Neuronal stem cell (in vitro differentiated cells): ENCODE results near the gene MED15.
A peak's percentile ranks its signal among the peaks of the same experiment; 100 is the strongest.

ENCODE experiments used
- DNase-seq: peaks from one replicate; pipeline ENCODE4 v3.0.0-alpha.2; 2013; ENCODE audit warnings: low spot score
- H2AFZ ChIP-seq: one replicate; pipeline ENCODE4 v1.6.1; 2013; ENCODE audit warnings: mild to moderate bottlenecking, low read length, inconsistent platforms
- H2AK5ac ChIP-seq: 2 replicates; pipeline ENCODE4 v1.6.1; 2013; ENCODE audit warnings: low read depth, mild to moderate bottlenecking, inconsistent platforms, low read length, moderate library complexity, mixed read lengths
- H2BK120ac ChIP-seq: 2 replicates; pipeline ENCODE4 v1.6.1; 2013; ENCODE audit warnings: low read depth, mild to moderate bottlenecking, inconsistent platforms, low read length, moderate library complexity, mixed read lengths
- H2BK12ac ChIP-seq: one replicate; pipeline ENCODE4 v1.6.1; 2013; ENCODE audit warnings: low read length, inconsistent platforms
- H2BK15ac ChIP-seq: 2 replicates; pipeline ENCODE4 v1.6.1; 2013; ENCODE audit warnings: mild to moderate bottlenecking, low read length, inconsistent platforms, mixed read lengths
- H2BK5ac ChIP-seq: one replicate; pipeline ENCODE4 v1.6.1; 2013; ENCODE audit warnings: inconsistent platforms, mild to moderate bottlenecking, low read length, moderate library complexity
- H3K14ac ChIP-seq: one replicate; pipeline ENCODE4 v1.6.1; 2013; ENCODE audit warnings: low read length, inconsistent platforms
- H3K18ac ChIP-seq: 2 replicates; pipeline ENCODE4 v1.6.1; 2013; ENCODE audit warnings: low read length, inconsistent platforms
- H3K23ac ChIP-seq: 2 replicates; pipeline ENCODE4 v1.6.1; 2013; ENCODE audit warnings: low read depth, mild to moderate bottlenecking, mixed read lengths, low read length, inconsistent platforms; ENCODE audit not compliant: poor library complexity
- H3K27ac ChIP-seq: replicated peaks from 3 replicates; pipeline ENCODE4 v1.5.1; 2013; ENCODE audit warnings: low read length, inconsistent platforms
- H3K27me3 ChIP-seq, 3 experiments: 2 replicates each; pipeline ENCODE4 v1.6.1; 2013; ENCODE audit warnings: low read length in 3 of 3, mild to moderate bottlenecking in 2 of 3, inconsistent platforms in 1 of 3, low read depth in 1 of 3, mixed read lengths in 1 of 3, moderate library complexity in 1 of 3; ENCODE audit not compliant: control insufficient read depth in 3 of 3, insufficient read depth in 3 of 3
- H3K36me3 ChIP-seq, 2 donors: replicated peaks in 1 of 2; 2 replicates each; pipeline ENCODE4 v1.6.1; 2013; ENCODE audit warnings: low read length in 2 of 2; ENCODE audit not compliant: control insufficient read depth in 2 of 2, insufficient read depth in 2 of 2
- H3K4ac ChIP-seq: 2 replicates; pipeline ENCODE4 v1.6.1; 2013; ENCODE audit warnings: inconsistent platforms, mild to moderate bottlenecking, low read length, moderate library complexity
- H3K4me1 ChIP-seq, 2 donors: 1 replicate in 1 of 2; 2 replicates in 1 of 2; pipeline ENCODE4 v1.6.1; 2013; ENCODE audit warnings: low read length in 2 of 2, low read depth in 1 of 2; ENCODE audit not compliant: control insufficient read depth in 2 of 2, insufficient read depth in 1 of 2
- H3K4me2 ChIP-seq: one replicate; pipeline ENCODE4 v1.6.1; 2013; ENCODE audit warnings: mild to moderate bottlenecking, low read length, inconsistent platforms; ENCODE audit not compliant: insufficient read depth, poor library complexity, severe bottlenecking
- H3K4me3 ChIP-seq, 2 donors: 2 replicates each; pipeline ENCODE4 v1.5.1; 2013; ENCODE audit warnings: low read length in 2 of 2, mild to moderate bottlenecking in 2 of 2, inconsistent platforms in 1 of 2, moderate library complexity in 1 of 2
- H3K79me1 ChIP-seq: one replicate; pipeline ENCODE4 v1.6.1; 2013; ENCODE audit warnings: low read depth, mild to moderate bottlenecking, inconsistent platforms, low read length, moderate library complexity
- H3K9ac ChIP-seq: one replicate; pipeline ENCODE4 v1.6.1; 2013; ENCODE audit warnings: mild to moderate bottlenecking, low read depth, low read length, inconsistent platforms; ENCODE audit not compliant: poor library complexity
- H3K9me3 ChIP-seq, 2 donors: replicated peaks in 1 of 2; 2 replicates each; pipeline versions ENCODE3 to v1.6.1; 2013; ENCODE audit warnings: low read length in 2 of 2, mild to moderate bottlenecking in 2 of 2, inconsistent platforms in 1 of 2, low read depth in 1 of 2, mixed read lengths in 1 of 2, moderate library complexity in 1 of 2; ENCODE audit not compliant: control insufficient read depth in 2 of 2, insufficient read depth in 1 of 2
- H4K8ac ChIP-seq: one replicate; pipeline ENCODE4 v1.6.1; 2013; ENCODE audit warnings: low read depth, mild to moderate bottlenecking, inconsistent platforms, low read length, moderate library complexity
- H4K91ac ChIP-seq: one replicate; pipeline ENCODE4 v1.6.1; 2013; ENCODE audit warnings: low read length, low read depth, mild to moderate bottlenecking, inconsistent platforms; ENCODE audit not compliant: poor library complexity
- WGBS, 2 donors: extraction: QIAGEN DNeasy Blood & Tissue Kit; methylation state at CpG; one replicate each; pipeline ENCODE4 v1.1.7; 2013; ENCODE audit warnings: missing lambda C conversion rate in 2 of 2, mixed read lengths in 1 of 2; ENCODE audit not compliant: insufficient read length in 2 of 2, insufficient replicate concordance in 1 of 2; ENCODE audit errors: extremely low coverage in 2 of 2; 5-methylcytosine and 5-hydroxymethylcytosine counted together

MED15 gene

DNA sequence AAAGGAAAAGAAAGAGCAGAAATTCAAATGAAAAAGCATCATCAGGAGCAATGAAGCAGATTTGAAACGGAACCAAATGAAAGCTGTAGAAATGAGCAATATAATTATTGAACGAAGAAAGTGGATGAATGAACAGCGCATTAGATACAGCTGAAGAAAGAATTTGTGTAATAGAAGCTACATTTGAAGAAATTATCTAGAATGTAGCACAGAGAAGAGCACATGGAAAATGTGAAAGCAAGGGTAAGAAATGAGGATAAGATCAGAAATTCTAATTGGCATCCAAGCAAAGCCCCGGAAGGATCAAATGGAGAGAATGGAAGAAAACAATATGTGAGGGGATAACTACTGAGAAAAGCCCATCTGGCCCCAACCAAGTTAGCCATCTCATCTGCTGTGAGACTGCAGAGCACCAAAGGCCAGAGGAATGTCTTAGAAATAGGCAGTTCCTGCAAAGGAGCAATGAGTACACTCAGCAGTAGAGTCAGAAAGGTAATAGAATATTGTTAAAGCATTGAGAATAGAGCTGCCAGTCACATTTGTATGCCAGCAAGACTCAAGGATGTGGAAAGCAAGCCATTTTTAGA lies 51.9 kb downstream of the MED15 start:
- H4K91ac ChIP-seq: no peak overlapping the region

DNA sequence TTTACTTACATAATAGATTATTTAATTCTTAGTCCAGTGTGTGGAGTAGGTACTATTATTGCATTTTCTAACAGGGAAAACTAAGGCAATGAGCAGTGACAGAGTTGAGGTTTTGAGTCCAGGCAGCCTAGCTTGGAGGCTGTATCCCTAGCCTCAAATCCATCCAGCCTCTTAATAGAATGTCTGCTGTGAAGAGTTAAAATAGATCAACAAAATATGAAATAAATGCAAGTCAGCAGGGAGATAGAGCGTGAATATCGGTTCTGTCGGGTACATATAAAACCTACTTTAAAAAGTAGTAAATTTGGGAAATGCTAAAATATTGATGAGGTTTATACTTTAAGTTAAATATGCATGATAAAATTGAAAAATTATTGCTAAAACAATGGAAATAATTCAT lies 53.3 kb downstream of the MED15 start:
- Histone ChIP-seq H2BK12ac (no peak overlapping the region), H2AK5ac (no peak overlapping the region), H3K23ac (no peak overlapping the region), H3K9me3 (peaks cover 11 to 29% of the 10 kb centered on the region in 2 donors), H2BK5ac (no peak overlapping the region), H3K18ac (no peak overlapping the region), H2BK15ac (no peak overlapping the region), H3K27ac (no peak overlapping the region), H3K4ac (no peak overlapping the region), H2AFZ (no peak overlapping the region), H2BK120ac (no peak overlapping the region), H3K36me3 (peaks cover 29 to 90% of the 10 kb centered on the region in 2 donors), H4K91ac (no peak overlapping the region), H3K14ac (no peak overlapping the region), H3K4me2 (no peak overlapping the region), H3K4me1 (no peaks in the 10 kb centered on the region), H3K4me3 (no peak overlapping the region), H3K27me3 (no peaks in the 10 kb centered on the region), H3K79me1 (peaks cover 5% of the 10 kb centered on the region), H3K9ac (no peak overlapping the region), H4K8ac (no peak overlapping the region)
- DNase-seq: no peak
- WGBS, 2 donors: no CpG with 5 or more reads among the region's 3 CpGs

More for the DNA sequence above, 51.9 kb downstream of the MED15 start:
- Histone ChIP-seq H3K23ac (no peak overlapping the region), H3K14ac (no peak overlapping the region), H3K18ac (no peak overlapping the region), H3K27ac (no peak overlapping the region), H3K4ac (no peak overlapping the region), H3K9me3 (peaks cover 10 to 29% of the 10 kb centered on the region in 2 donors), H3K27me3 (no peaks in the 10 kb centered on the region), H2BK12ac (no peak overlapping the region), H2BK120ac (no peak overlapping the region), H3K4me2 (no peak overlapping the region), H2BK5ac (no peak overlapping the region), H3K9ac (no peak overlapping the region), H2AFZ (no peak overlapping the region), H3K4me3 (no peak overlapping the region), H3K36me3 (peaks cover 29 to 90% of the 10 kb centered on the region in 2 donors), H3K4me1 (no peaks in the 10 kb centered on the region), H2BK15ac (no peak overlapping the region), H3K79me1 (peaks cover 3% of the 10 kb centered on the region), H2AK5ac (no peak overlapping the region), H4K8ac (no peak overlapping the region)
- WGBS, 2 donors: 100% methylated on average over 1 of the region's 4 CpGs; no CpG with 5 or more reads in 1 of the 2 donors
- DNase-seq: no peak

DNA sequence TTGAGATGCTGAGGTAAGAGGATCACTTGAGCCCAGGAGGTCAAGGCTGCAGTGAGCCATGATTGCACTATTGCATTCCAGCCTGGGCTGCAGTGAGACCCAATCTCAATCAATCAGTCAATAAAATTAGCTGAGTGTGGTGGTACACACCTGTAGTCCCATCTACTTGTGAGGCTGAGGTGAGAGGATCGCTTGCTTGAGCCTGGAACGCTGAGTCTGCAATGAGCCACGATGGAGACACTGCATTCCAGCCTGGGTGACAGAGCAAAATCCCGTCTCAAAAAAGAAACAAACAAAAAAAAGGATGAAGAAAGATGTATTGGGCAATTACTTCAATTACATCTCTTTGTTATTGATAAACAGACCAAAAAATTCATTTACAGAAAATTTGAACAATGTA lies 54.5 kb downstream of the MED15 start:
- H3K9ac ChIP-seq: no peak overlapping the region
- H3K4me1 ChIP-seq: no peaks in the 10 kb centered on the region
- peaks cover 36 to 89% of the 10 kb centered on the region in 2 donors for H3K36me3 ChIP-seq
- H2BK120ac ChIP-seq: no peak overlapping the region
- peak overlapping the region; percentile 25 for H4K8ac ChIP-seq
- no peak overlapping the region for H3K4me2 ChIP-seq
- H2BK12ac ChIP-seq: no peak overlapping the region
- no peaks in the 10 kb centered on the region for H3K27me3 ChIP-seq
- no CpG with 5 or more reads among the region's 4 CpGs for WGBS, 2 donors
- no peak for DNase-seq
- H3K79me1 ChIP-seq: peaks cover 9% of the 10 kb centered on the region
- H3K27ac ChIP-seq: no peak overlapping the region
- H3K14ac ChIP-seq: no peak overlapping the region
- no peak overlapping the region for H2AFZ ChIP-seq
- H3K4ac ChIP-seq: no peak overlapping the region
- H2AK5ac ChIP-seq: no peak overlapping the region
- no peak overlapping the region for H3K4me3 ChIP-seq
- peaks cover 11 to 29% of the 10 kb centered on the region in 2 donors for H3K9me3 ChIP-seq
- no peak overlapping the region for H3K18ac ChIP-seq
- no peak overlapping the region for H3K23ac ChIP-seq
- H2BK15ac ChIP-seq: no peak overlapping the region
- H4K91ac ChIP-seq: no peak overlapping the region
- no peak overlapping the region for H2BK5ac ChIP-seq

DNA sequence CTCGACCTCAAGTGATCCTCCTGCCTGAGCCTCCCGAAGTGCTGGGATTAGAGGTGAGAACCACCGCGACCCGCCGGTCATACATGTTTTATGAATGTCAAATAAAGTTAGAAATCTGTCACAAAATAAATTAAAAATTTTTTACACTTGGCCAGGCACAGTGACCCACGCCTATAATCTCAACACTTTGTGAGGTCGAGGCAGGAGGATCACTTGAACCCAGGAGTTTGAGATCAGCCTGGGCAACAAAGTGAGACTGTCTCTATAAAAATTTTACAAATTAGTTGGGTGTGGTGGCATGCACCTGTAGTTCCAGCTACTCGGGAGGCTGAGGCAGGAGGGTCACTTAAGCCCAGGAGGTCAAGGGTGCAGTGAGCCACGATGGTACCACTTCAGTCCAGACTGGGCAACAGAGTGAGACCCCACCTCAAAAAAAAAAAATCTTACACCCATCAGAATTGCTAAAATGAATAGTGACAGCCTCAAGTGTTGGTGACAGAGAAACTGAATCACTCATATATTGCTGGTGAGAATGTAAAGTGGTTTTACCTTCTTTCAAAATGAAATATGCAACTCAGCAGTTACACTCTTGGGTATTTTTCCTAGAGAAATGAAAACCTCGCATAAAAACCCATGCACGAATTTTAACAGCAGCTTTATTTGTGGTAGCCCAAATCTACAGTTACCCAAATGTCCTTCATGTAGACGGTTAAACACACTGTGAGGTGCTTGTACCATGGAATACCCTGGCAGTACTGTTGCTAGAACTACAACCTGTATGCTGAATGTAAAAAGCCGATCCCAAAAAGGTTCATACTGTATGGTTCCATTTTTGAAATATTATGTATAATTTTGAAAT lies 55.4 kb downstream of the MED15 start:
- Histone ChIP-seq H2BK5ac (no peak overlapping the region), H2AK5ac (no peak overlapping the region), H3K4me1 (no peaks in the 10 kb centered on the region), H3K18ac (no peak overlapping the region), H3K14ac (no peak overlapping the region), H3K9me3 (peaks cover 11 to 21% of the 10 kb centered on the region in 2 donors), H2BK120ac (no peak overlapping the region), H2BK12ac (no peak overlapping the region), H2BK15ac (no peak overlapping the region), H4K91ac (no peak overlapping the region), H3K79me1 (peaks cover 9% of the 10 kb centered on the region), H4K8ac (no peak overlapping the region), H3K27me3 (no peaks in the 10 kb centered on the region), H3K23ac (no peak overlapping the region), H3K36me3 (peaks cover 37 to 90% of the 10 kb centered on the region in 2 donors), H3K4me2 (no peak overlapping the region), H3K27ac (no peak overlapping the region), H3K4me3 (no peak overlapping the region), H2AFZ (no peak overlapping the region), H3K4ac (no peak overlapping the region), H3K9ac (no peak overlapping the region)
- DNase-seq: no peak
- no CpG with 5 or more reads among the region's 14 CpGs for WGBS, 2 donors
